HG03575 (cell line): ENCODE measurements around the gene TEX10.
"Not testable (repeated sequence)": the region's sequence is repeated elsewhere in the genome, so short reads cannot be mapped to it uniquely, and the experiment has no call there.

ENCODE experiments used
- ATAC-seq: cut with Tn5 transposase; IDR thresholded peaks from one replicate; pipeline ENCODE4 v1.9.1; 2021; ENCODE audit not compliant: unreplicated experiment, insufficient number of reproducible peaks, low FRiP score; ENCODE audit errors: extremely low read depth

The TEX10 gene

DNA sequence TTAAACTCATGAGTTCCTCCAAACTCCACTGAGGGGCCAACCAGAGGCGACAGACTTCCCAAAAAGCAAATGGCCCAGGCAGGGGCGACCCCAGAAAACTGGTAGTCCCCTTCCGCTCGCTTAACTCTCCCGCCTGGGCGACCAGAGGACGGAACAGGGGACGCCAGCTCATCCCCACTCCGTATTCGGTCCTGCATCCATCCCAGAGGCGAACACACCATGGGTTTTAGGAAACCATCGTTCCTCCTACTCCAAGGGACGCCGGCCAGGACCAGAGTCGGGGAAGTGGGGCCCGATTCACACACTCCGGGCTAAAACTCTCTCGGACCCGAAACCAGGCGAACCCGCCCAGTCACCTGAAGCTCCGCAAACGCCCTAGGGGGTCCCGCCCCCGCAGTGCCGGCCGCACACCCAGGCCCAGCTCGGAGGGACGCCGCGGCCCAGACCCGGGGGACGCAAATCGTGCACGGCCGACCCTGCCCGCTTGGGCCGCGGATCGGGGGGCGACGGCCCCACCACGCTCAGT, 478 bp downstream of the TEX10 start:
- peak; percentile 6 for ATAC-seq

DNA sequence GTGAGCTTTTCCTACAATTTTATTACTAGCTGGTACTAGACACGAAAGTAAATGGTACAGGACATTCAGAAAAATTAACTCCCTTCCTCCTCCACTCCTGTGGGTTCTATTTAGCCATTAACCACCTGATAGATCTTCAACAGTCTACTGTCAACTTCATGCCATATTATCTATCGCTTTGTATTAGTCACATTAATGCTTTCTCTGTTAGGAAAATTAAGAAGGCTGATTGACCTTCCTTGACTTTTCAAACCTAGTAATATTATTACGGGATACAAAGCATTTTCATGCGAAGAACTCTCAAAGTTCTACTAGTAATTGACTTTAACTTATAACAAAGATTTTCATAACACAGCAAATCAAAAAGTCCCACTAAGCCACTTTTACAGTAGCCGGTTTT, 1.2 kb downstream of the TEX10 start:
- ATAC-seq: no peak

DNA sequence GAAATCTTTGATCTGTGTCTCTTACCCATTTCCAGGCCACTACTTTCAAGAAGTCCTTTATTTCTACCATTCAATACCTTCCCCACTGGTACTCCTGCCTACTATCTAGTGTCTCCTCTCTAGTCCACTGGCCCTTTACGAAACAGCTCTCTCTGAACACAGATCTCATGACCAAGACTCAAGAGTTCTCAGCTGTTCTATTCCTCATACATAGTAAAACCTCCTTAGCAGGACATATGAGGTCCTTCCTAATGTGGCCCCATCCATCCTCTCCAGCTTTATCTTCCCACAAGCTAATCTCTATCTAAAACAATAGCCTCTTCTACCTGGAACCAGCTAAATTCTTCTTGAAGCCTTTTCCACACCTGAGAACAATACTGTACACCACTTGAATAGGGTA, 2.6 kb downstream of the TEX10 start:
- no peak for ATAC-seq

DNA sequence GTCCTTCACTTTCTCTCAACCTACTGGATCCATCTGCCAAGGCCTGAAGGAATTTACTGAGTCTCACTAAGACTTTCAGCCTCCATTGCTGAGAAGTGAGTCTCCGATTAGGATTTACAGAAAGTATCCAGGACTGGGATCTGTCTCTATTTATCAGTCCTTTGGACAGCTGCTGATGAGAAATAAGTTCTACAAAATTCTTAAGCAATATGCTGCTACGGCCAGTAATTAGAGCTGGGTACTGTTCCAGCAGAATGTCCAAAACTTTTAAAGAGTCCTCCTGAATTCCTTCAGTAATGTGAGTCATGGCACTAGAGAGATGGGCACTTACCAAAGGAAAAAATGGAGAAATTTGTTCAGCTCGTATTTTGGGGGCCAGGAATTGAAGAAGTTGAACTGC, 5.9 kb downstream of the TEX10 start:
- no peak for ATAC-seq

DNA sequence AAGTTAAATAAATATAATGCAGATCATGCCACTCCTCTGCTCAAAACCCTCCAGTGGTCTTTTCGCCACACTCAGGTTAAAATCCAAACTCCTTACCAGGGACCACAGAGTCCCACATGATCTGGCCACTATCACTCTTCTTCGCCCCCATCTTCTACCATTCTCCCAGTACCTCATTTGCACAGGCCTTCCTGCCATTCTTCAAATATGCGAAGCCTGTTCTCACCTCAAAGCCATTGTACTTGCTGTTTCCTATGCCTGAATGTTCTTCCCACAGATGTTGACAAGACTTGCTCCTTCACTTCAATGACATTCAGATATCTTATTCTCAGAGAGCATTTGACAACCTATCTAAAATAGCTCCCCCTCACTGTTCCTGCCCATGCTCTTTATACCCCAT, 10.9 kb downstream of the TEX10 start:
- ATAC-seq: no peak

DNA sequence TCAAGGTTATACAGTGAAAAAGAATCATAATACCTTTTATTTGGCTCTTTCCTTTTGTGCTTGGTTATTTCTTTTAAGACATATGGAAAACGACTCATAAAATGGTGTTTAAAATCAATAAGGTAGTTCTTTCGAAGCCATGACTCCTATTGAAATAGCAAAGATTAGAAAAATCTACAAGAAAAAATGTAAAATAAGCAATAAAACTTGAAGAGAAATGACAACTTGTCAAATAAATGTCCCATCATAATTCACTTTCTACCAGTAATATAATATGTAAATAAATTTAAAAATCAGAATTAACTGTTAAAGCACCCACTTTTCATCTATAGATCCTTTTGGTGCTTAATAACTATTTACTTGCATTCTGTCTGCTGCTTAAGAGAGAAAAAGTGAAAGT, 12.5 kb downstream of the TEX10 start:
- ATAC-seq: no peak

DNA sequence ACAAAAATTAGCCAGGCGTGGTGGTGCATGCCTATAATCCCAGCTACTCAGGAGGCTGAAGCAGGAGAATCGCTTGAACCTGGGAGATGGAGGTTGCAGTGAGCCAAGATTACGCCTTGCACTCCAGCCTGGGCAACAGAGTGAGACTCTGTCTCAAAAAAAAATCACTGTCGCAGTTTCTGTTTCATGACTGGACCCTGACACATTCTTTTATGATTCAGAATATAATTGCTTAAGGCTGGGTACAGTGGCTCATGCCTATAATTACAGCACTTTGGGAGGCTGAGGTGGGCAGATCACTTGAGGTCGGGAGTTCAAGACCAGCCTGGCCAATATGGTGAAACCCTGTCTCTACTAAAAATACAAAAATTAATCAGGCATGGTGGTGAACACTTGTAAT, 14.0 kb downstream of the TEX10 start:
- ATAC-seq: not testable (repeated sequence)

DNA sequence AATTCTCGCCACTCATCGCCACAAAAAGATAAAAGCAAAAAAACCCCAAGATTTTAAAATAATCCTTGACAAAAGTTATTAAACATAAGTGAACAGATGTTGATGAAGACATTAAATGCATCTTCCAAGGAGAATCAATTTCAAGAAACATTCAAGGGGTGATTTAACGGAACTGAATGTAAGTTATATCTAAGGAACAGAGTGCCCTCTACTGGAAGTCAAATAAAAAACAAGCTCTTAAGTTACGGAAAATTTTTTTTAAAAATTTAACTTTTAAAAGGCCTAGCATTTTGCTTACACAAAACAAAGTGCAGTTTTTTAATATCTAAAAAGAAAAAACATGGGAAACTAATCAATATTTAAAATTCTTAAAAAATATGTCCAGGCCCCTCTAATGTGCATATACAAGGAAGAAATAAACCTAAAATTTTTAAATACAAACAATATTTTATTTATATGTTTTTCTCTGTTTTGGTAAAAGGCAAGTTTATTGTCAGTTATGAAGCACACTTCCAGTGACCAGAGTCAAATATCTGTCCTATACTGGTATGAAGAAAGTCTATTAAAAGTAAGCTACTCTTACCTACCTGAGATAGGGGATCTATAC, 28.0 kb downstream of the TEX10 start:
- no peak for ATAC-seq

DNA sequence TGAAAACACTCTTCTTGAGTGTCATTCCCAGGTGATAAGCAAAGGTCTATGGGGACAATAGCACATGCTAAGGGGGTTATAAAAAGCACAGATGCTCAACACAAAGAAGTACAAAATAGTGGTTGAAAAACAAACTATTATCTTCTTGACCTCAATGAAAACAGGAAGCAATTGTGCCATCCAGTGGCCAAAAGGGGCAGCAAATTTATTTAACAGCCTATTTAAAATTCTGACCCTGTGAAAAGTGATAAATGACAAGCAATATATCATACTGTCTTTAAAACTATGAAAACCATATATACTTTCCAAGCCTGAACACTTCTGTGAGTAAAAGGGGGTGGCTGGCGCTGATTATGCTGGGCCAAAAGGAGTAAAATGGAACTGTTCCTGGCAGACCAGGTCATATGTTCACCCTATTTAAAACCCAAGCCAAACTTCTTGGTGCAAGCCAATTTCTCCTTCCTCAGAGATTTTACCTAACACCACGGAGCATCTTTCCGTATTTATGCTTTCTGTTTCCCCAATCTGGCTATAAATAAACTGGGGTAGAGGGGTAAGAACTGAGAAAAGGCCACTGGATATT, 29.7 kb downstream of the TEX10 start:
- ATAC-seq: no peak

DNA sequence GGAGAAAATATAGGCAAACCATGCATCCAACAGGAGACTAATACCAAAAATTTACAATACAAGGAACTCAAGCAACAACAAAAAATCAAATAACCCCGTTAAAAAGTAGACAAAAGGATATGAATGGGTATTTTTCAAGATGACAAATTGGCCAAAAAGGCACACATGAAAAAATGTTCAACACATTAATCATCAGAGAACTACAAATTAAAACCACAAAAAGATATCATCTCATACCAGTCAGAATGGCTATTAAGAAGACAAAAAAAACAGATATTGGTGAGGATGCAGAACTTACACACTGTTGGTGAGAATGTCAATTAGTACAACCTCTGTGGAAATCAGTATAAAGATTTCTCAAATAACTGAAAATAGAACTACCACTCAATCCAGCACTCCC, 35.0 kb downstream of the TEX10 start:
- no peak for ATAC-seq

DNA sequence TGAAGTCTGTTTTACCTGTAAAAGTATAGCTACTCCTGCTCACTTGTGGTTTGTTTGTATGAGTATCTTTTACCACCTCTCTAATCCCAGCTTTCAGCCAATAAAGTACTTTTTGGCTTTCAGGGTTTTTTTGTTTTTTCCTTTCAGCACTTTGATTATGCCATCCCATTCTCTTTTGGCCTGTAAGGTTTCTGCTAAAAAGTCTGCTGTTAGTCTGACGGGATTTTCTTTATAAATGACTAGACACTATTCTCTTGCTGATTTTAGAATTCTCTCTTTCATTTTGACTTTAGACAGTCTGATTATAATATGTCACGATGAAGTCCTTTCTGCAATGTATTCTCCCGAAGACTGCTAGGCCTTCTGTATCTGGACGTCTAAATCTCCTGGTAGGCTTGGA, 37.2 kb downstream of the TEX10 start:
- ATAC-seq: no peak

DNA sequence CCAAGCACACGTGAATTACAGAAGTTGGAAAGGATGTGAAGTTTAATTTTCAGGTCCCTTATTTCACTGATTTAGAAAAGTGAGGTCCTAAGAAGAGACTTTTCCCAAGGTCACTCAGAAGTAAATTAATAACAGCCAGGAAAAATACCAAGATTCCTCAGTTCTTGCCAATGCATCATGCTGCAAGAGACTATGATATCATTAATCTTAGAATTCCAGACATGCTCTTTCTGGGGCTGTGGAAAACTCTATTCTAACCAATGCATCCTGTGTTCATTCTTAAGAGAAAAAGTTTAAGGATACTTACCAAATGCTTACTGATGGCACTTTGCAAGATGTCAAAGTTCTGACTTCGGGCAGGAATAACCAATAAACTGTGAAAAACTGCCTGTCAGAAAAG, 42.8 kb downstream of the TEX10 start:
- no peak for ATAC-seq

DNA sequence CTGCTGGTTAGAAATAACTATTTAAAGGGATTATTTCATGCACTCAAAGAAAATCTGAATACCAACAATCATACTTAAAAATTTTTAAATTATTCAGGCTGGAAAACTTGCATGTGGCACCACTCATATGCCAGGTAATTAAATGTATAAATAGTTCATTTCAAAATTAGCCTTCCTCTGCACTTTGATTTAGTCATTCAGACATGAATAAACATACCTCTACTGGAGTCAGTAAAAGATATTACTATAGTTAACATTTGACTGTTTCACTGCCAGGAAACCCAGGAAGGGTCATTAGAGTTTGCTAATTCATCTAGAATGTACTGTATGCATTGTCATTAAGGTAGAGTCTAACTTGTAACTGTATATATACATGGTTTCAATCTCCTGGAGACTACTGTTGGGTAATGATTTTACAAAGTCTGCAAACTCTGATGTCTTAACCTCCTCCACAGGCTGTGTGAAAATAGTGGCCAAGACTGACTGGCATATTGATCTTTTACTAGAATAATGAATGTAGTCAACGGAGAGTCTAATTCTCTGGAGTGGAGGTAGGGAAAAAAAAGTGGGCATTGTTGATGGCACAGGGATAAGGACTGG, 43.7 kb downstream of the TEX10 start:
- ATAC-seq: no peak

DNA sequence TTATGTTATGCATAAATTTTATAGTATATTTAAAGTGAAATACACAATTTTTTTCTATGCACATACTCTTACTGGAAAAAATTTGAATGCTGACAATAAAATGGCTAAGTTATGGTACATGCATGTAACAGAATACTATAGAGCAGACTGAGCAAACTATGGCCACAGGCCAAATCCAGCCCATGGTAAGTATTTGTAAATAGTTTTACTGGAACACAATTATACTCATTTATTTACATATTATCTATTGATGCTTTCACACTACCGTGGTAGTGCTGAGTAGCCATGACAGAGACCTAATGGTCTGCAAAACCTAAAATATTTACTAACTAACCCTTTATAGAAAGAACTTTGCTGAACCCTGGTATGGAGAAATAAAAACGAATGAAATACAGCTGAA, 45.7 kb downstream of the TEX10 start:
- ATAC-seq: no peak

DNA sequence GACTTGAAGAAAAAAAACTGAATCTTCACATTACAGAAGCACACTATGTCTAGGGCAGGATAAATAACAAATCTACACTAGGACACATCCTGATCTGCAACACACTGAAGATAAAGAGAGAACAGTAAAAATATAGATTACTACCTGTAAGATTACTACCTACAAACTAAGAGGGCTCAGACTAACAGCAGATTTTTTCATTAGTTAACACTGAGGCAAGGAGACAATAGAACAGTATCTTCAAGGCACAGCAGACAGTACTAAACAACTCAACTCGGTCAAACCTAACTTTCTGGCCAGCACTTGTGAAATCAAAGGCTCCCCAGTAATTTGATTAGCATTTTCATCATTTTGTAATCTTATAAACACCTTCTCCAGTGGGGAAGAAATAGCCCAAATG, 46.5 kb downstream of the TEX10 start:
- ATAC-seq: no peak

DNA sequence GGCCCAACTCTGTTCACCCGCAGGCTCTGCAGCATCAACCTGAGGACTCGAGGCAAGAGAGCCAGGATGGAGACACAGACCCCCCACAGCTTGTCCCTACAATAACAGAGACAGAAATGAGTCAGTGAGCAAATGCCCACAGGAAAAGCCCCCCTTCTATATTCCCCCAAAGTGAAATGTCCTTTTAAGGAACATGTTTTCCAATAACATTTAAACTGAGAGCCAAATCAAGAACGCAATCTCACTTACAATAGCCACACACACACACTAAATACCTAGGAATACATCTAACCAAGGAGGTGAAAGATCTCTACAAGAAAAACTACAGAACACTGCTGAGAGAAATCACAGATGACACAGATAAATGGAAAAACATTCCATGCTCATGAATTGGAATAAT, 49.0 kb downstream of the TEX10 start:
- ATAC-seq: no peak

DNA sequence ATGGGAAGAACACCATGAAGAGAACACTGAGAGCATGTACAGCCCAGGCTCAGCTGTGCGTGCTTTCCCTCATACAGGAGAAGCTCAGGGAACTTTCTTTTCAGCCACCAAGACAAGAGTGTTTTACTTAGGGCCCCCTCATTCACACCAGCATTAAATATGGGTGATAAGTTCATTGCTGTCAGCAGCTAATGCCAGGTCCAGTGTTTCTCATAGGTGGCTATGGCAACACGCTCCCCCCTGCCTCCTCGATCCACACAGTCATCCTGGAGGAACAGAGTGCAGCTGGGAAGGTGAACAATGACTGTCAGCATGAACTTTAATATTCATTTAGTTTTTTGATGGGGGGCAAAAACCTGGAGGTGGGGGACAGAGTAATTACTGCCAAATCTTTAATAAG, 54.4 kb downstream of the TEX10 start:
- no peak for ATAC-seq

DNA sequence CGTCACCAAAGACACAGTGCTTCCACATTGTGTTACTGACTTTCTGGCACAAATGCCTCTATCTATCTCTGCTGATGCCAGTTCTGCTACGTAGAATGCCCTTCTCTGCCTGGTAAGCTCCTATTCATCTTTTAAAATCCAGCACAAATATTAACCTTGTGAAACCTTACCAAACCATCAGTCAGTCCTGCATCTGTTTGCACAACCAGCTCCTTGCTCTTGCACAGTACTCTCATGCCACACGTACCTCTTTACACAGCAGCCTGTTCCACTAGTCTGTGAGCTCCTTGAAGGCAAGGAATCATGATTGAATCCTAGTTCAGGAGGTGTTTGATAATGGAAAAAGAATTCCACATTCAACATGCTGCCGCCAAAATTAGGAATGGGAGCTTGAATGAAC, 56.3 kb downstream of the TEX10 start:
- no peak for ATAC-seq

DNA sequence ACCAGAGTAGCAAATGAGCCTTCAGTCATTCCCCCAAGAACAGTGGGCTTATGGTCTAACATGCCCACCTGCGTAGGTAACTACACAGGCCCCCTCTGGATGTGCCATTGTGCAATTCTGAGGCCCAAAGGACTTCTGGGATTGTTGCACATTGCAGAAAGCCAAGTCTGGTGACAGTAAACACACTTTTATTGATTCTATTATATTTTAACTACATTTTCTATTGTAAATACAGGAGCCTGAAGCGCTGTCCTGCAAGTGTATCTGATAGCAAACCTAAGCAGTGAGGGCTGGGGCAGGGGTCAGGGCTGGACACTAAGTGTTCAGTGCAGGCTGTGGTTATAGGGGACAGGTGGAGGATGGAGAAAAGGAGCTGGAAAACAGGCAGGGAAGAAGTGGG, 57.5 kb downstream of the TEX10 start:
- ATAC-seq: no peak

DNA sequence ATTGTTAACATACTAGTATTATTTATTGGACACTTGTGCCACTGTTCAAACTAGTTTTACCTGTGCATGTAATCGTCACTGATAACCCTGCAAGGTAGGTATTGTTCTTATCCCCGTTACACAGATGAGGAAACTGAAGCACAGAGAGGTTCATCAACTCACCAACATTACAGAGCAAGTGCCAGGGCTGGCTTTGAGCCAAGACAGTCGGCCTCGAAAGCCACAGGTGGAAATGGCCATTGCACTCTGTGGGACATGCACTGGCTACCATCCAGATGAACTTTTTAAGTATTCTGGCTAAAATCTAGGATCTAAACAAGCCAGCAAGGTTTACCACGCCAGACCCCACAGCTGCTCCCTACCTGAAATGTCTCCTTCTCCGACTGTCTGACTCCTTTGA, 57.9 kb downstream of the TEX10 start:
- ATAC-seq: no peak

DNA sequence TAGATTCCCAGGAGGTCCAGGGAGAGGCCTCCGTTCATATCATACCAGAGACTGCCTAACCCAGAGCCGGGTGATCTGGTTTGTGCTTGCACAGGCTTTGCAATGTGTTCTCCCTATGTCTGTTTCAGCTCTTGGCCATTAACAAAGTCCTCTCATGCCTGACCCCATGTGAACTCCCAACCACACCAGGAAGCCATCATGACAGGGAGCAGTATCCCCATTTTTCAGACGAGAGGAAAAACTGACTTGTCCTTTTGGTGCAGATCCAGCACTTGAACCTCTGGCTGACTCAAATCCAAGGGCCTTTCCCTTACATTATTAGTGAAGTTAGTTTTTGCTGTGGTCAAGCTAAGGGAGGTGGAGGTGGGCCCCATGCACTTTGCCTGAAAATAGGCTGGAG, 58.4 kb downstream of the TEX10 start:
- ATAC-seq: no peak
